ENCODE measurements around the gene SPOCD1.
"Not testable (repeated sequence)": the region's sequence is repeated elsewhere in the genome, so short reads cannot be mapped to it uniquely, and the experiment has no call there.

Gene SPOCD1

DNA sequence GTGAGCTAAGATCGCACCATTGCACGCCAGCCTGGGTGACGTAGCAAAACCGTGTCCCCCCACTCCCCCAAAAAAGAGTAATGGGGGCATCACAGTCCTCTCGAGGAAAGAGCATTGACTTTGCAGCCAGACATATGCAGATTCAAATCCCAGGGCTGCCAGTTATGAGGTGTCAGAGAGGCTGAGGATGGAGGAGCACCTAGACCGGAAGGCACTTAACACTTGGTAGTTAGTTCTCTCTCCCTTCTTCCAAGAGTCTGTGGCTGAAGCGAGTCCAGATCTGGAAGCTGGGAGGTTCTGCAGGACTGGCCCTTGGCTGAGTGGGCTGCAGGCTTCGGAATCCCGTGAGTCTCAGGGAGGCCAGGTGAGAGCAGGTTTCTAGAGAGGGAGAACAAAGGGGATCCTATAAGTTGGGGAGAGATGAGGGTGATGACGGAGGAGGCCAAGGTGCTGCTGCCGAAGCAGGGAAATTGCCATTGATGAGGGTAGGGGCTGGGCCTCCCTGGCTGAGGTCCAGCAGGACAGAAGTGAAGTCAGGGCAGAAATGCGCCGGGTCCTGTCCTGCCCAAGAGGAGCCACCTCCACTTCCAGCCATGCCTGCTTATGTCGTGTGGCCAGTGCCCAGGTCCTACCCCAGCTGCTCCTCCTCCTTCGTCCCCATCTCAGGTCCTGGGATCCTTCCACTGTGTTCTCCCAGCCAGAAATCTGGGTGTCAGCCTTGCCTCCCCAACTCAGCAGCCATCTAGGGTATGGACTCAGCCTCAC, 13.3 kb upstream of the SPOCD1 start:
- DNase-seq (ENCODE audit: low read depth) = no peak

DNA sequence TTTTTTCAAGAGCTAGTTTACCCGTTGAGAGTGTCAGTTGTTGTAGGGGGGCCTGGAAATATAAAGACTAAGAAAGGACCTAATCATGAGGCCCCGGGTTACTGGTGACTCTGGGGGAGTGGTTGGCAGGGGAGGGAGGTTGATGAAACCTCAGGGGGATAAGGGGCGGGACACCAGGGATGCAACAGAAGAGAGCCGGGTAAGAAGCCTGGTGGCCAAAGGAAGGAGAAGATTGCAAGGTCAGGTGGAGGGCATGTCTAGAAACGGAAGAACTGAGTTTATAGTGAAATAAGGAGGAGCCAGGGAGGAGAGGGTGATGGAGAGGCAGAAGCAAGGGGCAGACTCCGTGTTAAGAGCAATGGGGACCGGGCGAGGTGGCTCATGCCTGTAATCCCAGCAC, 12.5 kb upstream of the SPOCD1 start:
- no peak for DNase-seq (ENCODE audit: low read depth)

DNA sequence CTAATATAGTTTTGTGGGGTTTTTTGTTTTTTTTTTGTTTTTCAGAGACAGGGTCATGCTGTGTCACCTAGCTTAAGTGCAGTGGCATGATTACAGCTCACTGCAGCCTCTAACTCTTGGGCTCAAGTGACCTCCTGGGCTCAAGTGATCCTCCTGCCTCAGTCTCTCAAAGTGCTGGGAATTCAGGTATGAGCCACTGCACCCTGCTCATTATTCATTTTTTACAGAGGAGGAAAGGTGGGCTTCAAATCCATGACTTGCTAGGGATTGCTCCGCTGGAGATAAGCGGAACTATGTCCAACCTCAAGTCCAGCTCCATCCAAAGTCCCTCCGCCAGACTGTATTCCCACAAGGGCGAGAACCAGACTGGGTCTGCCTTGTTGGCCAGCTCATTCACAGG, 8.0 kb upstream of the SPOCD1 start:
- no peak for DNase-seq (ENCODE audit: low read depth)

DNA sequence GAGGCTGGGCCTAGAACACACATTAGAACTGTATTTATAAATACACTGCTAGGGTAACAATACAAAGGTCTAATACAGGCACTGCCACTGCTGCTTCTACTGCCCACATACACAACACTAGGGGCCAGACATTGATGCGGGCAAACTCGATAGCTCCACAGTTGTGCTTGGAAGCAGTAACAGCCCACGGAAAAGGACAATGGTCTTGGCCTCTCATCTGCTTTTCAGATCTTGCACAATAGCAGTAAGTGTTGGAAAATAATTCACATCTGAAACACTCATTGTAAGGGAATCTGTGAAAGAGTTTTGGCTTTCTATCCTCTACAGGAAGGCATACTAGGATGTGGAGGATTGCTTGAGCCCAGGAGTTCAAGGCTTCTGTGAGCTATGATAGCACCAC, 6.9 kb upstream of the SPOCD1 start:
- no peak for DNase-seq (ENCODE audit: low read depth)

GRCh38 chr1:31820196-31820595, 4.4 kb upstream of the SPOCD1 start:
- not testable (repeated sequence) for DNase-seq (ENCODE audit: low read depth)

- DNase-seq (ENCODE audit: low read depth) = no peak
Observed at GRCh38 chr1:31818206-31818605, 2.4 kb upstream of the SPOCD1 start.

- not testable (repeated sequence) for DNase-seq (ENCODE audit: low read depth)
Observed at GRCh38 chr1:31816947-31817346, 1.1 kb upstream of the SPOCD1 start.

GRCh38 chr1:31816501-31816900, 679 bp upstream of the SPOCD1 start:
- not testable (repeated sequence) for DNase-seq (ENCODE audit: low read depth)

DNA sequence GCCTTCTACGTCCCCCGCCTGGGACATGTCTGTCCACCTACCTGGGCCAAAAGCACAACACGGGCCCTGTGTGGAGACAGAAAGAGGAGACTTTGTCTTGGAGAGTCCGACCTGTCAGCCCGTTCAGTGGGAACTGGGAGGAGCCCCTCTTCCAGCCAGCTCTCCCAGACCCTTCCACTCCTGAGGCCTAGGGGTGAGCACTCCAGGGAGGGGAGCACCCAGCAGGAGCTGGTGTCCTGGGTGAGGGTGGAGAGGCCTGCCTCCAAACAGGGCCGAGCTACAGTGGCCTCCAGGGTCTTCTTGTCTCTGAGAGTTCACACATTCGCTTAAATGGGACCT, 546 bp downstream of the SPOCD1 start:
- DNase-seq (ENCODE audit: low read depth) = no peak

- DNase-seq (ENCODE audit: low read depth) = no peak
Observed at GRCh38 chr1:31814631-31815306, 1.1 kb downstream of the SPOCD1 start.

DNA sequence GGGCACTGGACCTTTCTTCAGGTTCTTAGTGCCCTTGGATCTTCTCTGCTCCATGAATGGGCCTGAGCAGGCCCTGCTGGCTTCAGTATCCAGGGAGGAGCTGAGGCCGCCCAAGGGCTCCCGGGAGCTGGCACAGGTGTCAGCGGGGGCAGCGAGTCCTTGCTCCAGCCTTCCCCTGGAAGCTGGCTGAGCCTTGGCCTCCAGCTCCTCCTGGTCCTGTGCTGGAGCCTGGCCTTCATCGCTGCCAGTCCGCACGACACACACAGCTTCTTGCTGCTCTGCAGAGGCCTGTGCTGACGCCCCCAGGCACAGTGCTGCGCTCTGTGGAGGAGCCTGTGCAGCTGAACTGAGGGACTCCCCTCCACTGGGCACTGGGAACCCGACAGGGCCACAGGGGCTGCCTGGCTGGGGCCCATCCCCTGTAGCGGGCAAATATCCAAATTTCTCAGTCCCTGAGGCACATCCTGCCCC, 1.7 kb downstream of the SPOCD1 start:
- DNase-seq (ENCODE audit: low read depth) = no peak

DNA sequence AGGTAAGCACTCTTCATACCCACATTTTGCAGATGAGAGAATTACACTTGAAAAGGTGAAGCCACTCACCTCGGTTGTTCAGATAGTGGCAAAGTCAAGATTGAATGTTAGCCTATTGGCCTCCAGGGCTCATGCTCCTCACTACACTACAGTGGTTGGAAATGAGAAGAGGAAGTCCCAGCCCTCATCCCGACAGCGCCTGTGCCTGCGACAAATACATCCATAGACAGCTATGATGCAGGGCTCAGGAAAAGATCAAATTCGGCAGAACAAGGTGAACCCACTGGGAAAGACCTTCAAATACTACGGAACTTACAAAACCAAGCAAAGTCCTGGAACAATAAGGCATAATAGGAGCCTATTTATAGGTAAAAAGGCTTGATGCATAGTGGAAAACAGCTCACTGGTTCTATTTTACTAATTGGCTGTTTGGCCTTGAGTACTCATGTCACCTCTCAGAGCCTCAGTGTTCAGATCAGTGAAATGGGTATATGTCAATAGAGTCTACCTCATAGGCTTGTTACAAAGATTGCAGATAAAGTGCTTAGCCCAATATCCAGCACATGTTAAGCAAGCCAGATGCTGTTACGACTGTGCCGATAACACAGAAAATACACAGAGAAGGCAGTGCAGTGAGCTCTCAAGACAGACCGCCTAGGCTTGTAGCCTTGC, 3.5 kb downstream of the SPOCD1 start:
- no peak for DNase-seq (ENCODE audit: low read depth)

GRCh38 chr1:31811605-31812004, 4.2 kb downstream of the SPOCD1 start:
- DNase-seq (ENCODE audit: low read depth) = no peak

GRCh38 chr1:31809698-31810097, 6.1 kb downstream of the SPOCD1 start:
- DNase-seq (ENCODE audit: low read depth) = no peak

DNA sequence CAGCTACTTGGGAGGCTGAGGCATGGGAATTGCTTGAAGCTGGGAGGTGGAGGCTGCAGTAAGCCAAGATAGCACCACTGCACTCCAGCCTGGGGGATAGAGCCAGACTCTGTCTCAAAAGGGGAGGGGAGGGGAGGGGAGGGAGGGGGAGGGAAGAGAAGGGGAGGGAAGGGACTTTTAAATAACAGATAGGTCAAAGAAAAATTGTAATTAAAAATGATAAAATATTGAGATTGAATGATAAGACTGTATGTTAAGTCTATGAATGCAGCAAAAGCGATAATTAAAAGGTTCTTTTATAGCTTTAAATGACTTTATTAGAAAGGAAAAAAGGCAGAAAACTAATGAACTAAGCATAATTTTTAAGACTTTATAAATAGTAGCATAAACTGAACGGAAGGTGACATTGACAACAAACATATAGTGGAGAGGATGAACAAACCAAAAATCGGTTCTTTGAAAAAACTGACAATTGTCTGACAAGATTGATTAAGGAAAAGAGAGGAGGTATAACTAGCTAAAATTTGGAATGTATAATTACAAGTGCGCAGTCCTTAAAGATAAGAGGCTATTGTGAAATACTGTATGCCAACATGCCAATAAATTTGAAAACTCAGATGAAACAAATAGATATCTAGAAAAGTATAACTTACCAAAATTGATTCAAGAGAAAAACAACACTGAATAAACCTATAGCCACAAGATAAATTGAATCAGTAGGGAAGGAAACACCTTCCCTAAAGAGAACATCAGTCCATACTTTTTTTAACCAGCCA, 8.4 kb downstream of the SPOCD1 start:
- no peak for DNase-seq (ENCODE audit: low read depth)

- no peak for DNase-seq (ENCODE audit: low read depth)
Observed at GRCh38 chr1:31805318-31805717, 10.5 kb downstream of the SPOCD1 start.

DNA sequence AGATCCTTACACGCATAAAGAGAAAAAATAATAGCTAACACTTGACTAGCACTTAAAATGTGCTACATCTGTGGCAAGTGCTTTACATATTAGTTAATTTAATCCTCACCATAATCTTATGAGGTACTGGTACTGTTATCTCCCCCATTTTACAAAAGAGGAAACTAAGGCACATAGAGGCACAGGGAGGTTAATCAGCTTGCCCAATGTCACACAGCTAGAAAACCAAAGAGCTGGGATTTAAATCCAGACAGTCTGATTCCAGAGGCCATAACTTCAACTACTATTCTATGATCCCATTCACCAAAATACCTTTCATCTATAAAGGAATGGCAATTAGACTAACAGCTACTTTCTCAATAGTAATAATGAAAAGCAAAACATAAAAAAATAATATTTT, 11.7 kb downstream of the SPOCD1 start:
- no peak for DNase-seq (ENCODE audit: low read depth)

DNA sequence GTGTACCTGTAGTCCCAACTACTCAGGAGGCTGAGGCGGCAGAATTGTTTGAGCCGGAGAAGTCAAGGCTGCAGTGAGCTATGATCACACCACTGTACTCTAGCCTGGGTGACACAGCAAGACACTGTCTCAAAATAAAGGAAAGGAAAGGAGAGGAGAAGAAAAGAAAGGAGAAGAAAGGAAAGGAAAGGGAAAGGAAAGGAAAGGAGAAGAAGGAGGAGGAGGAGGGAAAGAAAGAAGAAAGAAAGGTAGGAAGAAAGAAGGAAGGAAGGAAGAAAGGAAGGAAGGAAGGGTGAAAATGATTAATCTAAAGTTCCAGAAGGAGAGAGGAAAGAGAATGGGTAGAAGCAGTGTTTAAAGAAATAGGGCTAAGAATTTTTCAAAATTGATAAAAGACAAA, 12.2 kb downstream of the SPOCD1 start:
- DNase-seq (ENCODE audit: low read depth) = no peak

- DNase-seq (ENCODE audit: low read depth) = no peak
Observed at GRCh38 chr1:31802190-31803150, 13.4 kb downstream of the SPOCD1 start.

DNA sequence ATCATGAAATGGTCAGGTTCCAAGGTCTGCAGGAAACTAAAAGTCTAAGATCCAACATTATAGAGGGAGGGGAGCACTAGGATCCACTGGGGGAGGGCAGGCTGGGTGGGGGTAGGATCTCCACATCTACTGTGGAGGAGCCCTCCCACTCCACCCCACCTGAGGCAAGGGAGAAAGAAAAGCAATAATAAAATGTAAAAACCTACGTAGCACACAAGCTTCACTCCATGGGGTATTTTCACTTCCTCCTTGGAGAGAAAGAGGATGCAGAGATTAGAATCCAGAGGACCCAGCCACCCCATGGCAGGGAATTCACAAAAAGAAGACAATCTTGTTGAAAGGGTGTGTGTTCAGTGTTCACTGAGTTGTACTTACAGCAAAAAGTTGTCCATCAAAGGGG, 14.4 kb downstream of the SPOCD1 start:
- DNase-seq (ENCODE audit: low read depth) = no peak

DNA sequence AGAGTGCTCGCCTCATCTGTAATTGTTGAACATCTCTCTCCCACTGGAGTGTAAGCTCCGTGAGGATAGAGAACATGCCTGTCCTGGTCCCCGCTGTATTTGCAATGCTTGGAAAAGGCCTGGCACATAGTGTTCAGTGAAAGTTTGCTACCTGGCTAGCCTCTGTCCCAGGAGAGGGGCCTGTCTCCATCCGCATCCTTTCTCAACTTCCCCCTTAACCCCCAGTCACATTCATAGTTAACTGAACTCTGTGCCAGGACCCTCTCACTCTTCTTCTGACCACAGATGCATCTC, 15.2 kb downstream of the SPOCD1 start:
- no peak for DNase-seq (ENCODE audit: low read depth)
